ENCODE results near the gene SYCP2L. TPM values are rescaled to one million over a fixed set of nuclear protein-coding genes. Genes with fewer than 3 reads are reported as not detected.
"Not testable (repeated sequence)": the region's sequence is repeated elsewhere in the genome, so short reads cannot be mapped to it uniquely, and the experiment has no call there.

Gene SYCP2L
- total RNA-seq, 4 donors from 2014 or later, result 0.78 to 4.5 (median 1.8) TPM

DNA sequence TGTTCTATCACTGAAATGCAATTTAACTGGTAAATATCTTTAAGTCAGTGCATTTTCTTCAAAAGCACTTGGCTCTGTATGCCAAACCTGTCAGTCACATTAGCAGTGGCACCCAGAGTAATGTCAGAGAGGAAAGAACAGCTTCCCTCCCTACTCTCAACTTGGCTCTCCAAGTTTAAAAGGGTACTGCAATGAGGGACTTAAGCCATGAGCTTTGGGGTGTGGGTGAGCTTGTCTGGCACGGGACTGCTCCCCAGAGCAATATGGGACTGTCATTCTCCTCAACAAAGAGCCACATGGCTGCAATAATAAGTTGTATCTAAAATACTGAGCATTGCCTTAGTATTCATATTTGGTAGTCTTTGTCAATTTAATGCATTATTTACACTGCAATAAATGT lies 9.0 kb upstream of the SYCP2L start:
- Histone ChIP-seq H3K27me3 (peaks cover 21% of the 10 kb centered on the region), H3K4me3 (replicated peaks in 1 of 3) (no peak overlapping the region), H3K9me3 (no peaks in the 10 kb centered on the region), H3K4me1 (no peaks in the 10 kb centered on the region), H3K27ac (no peak overlapping the region), H3K36me3 (no peaks in the 10 kb centered on the region)
- no peak for DNase-seq
- 75 to 90% methylated on average over 1 of the region's 1 CpG for WGBS, 2 donors
- no peak for TF ChIP-seq POLR2A (IDR thresholded peaks at IDR 0.05)
- TF ChIP-seq, protein P1, sequence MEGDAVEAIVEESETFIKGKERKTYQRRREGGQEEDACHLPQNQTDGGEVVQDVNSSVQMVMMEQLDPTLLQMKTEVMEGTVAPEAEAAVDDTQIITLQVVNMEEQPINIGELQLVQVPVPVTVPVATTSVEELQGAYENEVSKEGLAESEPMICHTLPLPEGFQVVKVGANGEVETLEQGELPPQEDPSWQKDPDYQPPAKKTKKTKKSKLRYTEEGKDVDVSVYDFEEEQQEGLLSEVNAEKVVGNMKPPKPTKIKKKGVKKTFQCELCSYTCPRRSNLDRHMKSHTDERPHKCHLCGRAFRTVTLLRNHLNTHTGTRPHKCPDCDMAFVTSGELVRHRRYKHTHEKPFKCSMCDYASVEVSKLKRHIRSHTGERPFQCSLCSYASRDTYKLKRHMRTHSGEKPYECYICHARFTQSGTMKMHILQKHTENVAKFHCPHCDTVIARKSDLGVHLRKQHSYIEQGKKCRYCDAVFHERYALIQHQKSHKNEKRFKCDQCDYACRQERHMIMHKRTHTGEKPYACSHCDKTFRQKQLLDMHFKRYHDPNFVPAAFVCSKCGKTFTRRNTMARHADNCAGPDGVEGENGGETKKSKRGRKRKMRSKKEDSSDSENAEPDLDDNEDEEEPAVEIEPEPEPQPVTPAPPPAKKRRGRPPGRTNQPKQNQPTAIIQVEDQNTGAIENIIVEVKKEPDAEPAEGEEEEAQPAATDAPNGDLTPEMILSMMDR (IDR thresholded peaks at IDR 0.05), result no peak
- intact Hi-C loops (cut with DNase I), result no loop called here

DNA sequence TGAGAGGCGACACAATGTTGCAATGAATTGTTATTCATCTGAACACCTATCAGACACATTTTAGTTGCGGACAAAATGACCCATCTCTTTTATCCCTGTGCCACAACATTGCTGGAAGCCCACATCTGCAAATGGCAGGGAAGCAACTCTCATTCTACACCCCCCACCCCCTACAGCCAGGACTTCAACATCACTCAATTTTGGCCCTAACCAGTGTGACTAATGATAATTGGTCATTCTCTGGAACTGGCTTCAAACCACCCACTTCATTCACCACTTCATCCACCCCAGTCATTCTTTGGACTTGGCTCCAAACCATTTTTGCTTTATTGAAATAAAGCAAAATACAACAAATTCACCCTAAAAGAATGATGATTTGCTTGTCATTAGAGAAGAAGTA lies 6.5 kb upstream of the SYCP2L start:
- Histone ChIP-seq H3K36me3 (no peaks in the 10 kb centered on the region), H3K27ac (no peak overlapping the region), H3K4me3 (replicated peaks in 1 of 3) (no peak overlapping the region), H3K4me1 (no peaks in the 10 kb centered on the region), H3K27me3 (peaks cover 39% of the 10 kb centered on the region), H3K9me3 (no peaks in the 10 kb centered on the region)
- no peak for DNase-seq
- WGBS, 2 donors, result 92 to 95% methylated on average over 2 of the region's 2 CpGs
- intact Hi-C loops (cut with DNase I), result no loop called here
- no peak for TF ChIP-seq POLR2A (IDR thresholded peaks at IDR 0.05)
- TF ChIP-seq, protein P1 (IDR thresholded peaks at IDR 0.05), result no peak

DNA sequence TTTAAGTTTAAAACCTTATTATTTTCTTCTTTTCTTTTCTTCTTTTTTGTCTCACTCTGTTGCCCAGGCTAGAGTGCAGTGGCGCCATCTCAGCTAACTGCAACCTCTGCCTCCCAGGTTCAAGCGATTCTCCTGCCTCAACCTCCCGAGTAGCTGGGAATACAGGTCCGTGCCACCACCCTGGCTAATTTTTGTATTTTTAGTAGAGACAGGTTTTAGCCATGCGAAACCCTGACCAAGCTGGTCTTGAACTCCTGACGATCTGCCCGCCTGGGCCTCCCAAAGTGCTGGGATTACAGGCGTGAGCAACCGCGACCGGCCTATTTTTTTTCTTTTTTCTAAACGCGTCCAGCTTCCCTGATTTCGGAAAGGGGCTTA lies 4.6 kb upstream of the SYCP2L start:
- H3K9me3 ChIP-seq; H3K4me1 ChIP-seq; H3K36me3 ChIP-seq; DNase-seq; H3K27ac ChIP-seq; H3K4me3 ChIP-seq (replicated peaks in 1 of 3); intact Hi-C loops (cut with DNase I): not testable (repeated sequence)
- WGBS, 2 donors, result 22 to 24% methylated on average over 14 of the region's 14 CpGs
- H3K27me3 ChIP-seq, result peaks cover 51% of the 10 kb centered on the region

DNA sequence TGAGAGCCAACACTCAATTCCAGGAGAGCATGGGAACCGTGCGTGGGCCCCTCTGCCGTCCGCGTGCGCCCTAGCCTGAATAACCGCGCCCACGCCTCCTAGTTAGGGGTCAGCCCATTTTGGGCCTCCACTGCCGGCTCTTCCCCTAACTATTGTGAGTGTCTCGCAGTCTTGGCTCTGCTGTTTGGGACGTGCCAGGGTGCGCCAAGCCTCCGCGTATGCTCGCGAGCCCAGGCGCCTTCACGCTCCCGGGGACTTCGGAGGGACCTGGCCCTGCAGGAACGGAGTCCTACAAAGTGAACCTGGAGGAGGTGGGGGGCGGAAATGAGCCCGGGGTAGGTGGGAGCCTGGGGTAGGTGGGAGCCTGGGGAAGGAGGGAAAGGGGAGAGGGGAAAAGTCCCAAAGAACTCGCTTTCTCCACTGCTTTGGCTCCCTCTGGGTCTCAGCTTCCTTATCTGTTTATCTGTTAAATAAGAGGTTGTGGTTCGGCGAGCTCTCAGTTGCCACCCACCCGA lies 4.1 kb upstream of the SYCP2L start:
- Histone ChIP-seq H3K27ac (no peak overlapping the region), H3K4me3 (replicated peaks in 1 of 3) (no peak overlapping the region), H3K27me3 (peaks cover 51% of the 10 kb centered on the region), H3K9me3 (no peaks in the 10 kb centered on the region), H3K36me3 (no peaks in the 10 kb centered on the region), H3K4me1 (peaks cover 3 to 9% of the 10 kb centered on the region in 2 donors)
- 11% methylated on average over 26 to 27 of the region's 28 CpGs for WGBS, 2 donors
- no peak for TF ChIP-seq POLR2A (IDR thresholded peaks at IDR 0.05)
- TF ChIP-seq, protein P1 (IDR thresholded peaks at IDR 0.05), result no peak
- intact Hi-C loops (cut with DNase I), result no loop called here
- DNase-seq, result no peak

DNA sequence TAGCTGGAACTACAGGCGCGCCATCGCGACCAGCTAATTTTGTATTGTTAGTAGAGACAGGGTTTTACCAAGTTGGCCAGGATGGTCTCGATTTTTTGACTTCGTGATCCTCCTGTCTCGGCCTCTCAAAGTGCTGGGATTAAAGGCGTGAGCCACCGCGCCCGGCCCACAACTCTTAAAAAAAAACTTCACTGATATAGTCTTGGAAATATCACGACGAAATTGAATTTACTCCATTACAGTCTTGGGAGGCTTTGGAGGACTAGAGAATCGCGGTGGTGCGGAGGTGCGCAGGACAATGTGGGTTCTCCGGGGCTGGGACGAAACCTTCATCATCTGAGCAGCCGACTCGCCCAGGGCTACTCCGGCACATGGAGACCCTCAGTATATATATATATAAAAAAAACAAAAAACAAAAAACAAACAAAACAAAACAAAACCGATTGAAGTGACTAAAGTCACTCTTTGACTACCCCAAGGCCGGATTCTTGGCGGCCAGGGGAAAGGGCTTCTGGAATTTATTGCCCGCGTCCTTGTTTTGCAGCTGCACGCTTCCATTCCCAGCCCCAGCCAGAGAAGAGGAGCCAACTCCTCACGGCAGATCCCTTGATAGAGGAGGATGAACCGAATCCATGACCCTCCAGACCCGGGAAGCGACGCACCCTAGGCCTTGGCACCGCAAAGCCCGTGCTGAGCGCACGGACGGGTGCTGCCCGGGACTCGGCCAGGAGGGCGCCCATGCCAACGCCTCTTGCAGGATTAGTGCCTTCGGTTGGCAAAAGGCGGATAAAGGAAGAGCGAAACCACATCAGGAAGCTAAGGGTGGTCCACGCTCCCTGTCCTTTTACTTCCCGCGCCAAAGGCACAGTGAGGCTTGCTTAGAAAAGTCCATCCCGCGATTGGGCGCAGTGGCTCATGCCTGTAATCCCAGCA lies 3.3 kb upstream of the SYCP2L start:
- peaks cover 3 to 9% of the 10 kb centered on the region in 2 donors for H3K4me1 ChIP-seq
- H3K9me3 ChIP-seq, result no peaks in the 10 kb centered on the region
- 11 to 13% methylated on average over 40 to 43 of the region's 51 CpGs for WGBS, 2 donors
- no peak for DNase-seq
- intact Hi-C loops (cut with DNase I), result no loop called here
- TF ChIP-seq POLR2A (IDR thresholded peaks at IDR 0.05), result no peak
- TF ChIP-seq, protein P1 (IDR thresholded peaks at IDR 0.05), result no peak
- no peaks in the 10 kb centered on the region for H3K36me3 ChIP-seq
- H3K4me3 ChIP-seq (replicated peaks in 1 of 3), result no peak overlapping the region
- peaks cover 51% of the 10 kb centered on the region for H3K27me3 ChIP-seq
- H3K27ac ChIP-seq, result no peak overlapping the region
